ENCODE results near the gene PPT1.
A peak's percentile ranks its signal among the peaks of the same experiment; 100 is the strongest.

Gene PPT1

GRCh38 chr1:40096977-40097782, at the start of gene PPT1:
PPT1 (minus strand) TSS chr1:40097252; CDS start chr1:40097238, 14 bp downstream.
- DNase-seq = peak; percentile 55

GRCh38 chr1:40143891-40144575, 47.0 kb upstream of the PPT1 start:
- peak; percentile 24 for DNase-seq

GRCh38 chr1:40141878-40142535, 45.0 kb upstream of the PPT1 start:
- DNase-seq = no peak

- no peak for DNase-seq
Measured at GRCh38 chr1:40140211-40140973, 43.3 kb upstream of the PPT1 start.

- no peak for DNase-seq
Measured at GRCh38 chr1:40133839-40134238, 36.8 kb upstream of the PPT1 start.

GRCh38 chr1:40133312-40133665, 36.2 kb upstream of the PPT1 start:
- DNase-seq = no peak

GRCh38 chr1:40132383-40133311, 35.6 kb upstream of the PPT1 start:
- DNase-seq = no peak

- no peak for DNase-seq
Measured at GRCh38 chr1:40130892-40131291, 33.8 kb upstream of the PPT1 start.

- no peak for DNase-seq
Measured at GRCh38 chr1:40122855-40123254, 25.8 kb upstream of the PPT1 start.

GRCh38 chr1:40120128-40120527, 23.1 kb upstream of the PPT1 start:
- no peak for DNase-seq

GRCh38 chr1:40114400-40114799, 17.3 kb upstream of the PPT1 start:
- no peak for DNase-seq

- DNase-seq = no peak
Measured at GRCh38 chr1:40110389-40110788, 13.3 kb upstream of the PPT1 start.

GRCh38 chr1:40107290-40107959, 10.4 kb upstream of the PPT1 start:
- DNase-seq = no peak

GRCh38 chr1:40105028-40105427, 8.0 kb upstream of the PPT1 start:
- no peak for DNase-seq

- no peak for DNase-seq
Measured at GRCh38 chr1:40102896-40103295, 5.8 kb upstream of the PPT1 start.

- no peak for DNase-seq
Measured at GRCh38 chr1:40102038-40102437, 5.0 kb upstream of the PPT1 start.

GRCh38 chr1:40096646-40096976, 441 bp downstream of the PPT1 start:
- DNase-seq = no peak

- no peak for DNase-seq
Measured at GRCh38 chr1:40095806-40096205, 1.2 kb downstream of the PPT1 start.

- no peak for DNase-seq
Measured at GRCh38 chr1:40094466-40095110, 2.5 kb downstream of the PPT1 start.

- no peak for DNase-seq
Measured at GRCh38 chr1:40092706-40093639, 4.1 kb downstream of the PPT1 start.

All from activated CD4-positive, alpha-beta T cell treated with anti-CD3 and anti-CD28 coated beads for 1 hour (primary cell).